Natural killer cell (primary cell): ENCODE data around the gene PAX8. TPM values are rescaled to one million over a fixed set of nuclear protein-coding genes. Genes with fewer than 3 reads are reported as not detected.

Experiments
- ATAC-seq, 3 donors: fragments of 150-1000 bp in 2 of 3; fragments of 200-7000 bp in 1 of 3; cut with Tn5 transposase; 1 replicate in 1 of 3; 2 replicates in 2 of 3; pipeline ENCODE4 v1.10.0; 2021; ENCODE audit warnings: mild to moderate bottlenecking in 2 of 3, moderate library complexity in 2 of 3
- DNase-seq, 2 donors: peaks; one replicate each; pipeline versions ENCODE4 v3.0.0 to v3.0.0-alpha.2; 2013 to 2021; ENCODE audit warnings: mixed read lengths in 1 of 2
- H3K27ac ChIP-seq: one replicate; pipeline ENCODE4 v1.5.1; 2013; ENCODE audit warnings: mild to moderate bottlenecking, low read length
- H3K27me3 ChIP-seq: one replicate; pipeline ENCODE4 v1.6.1; 2013; ENCODE audit warnings: low read length; ENCODE audit not compliant: control insufficient read depth, insufficient read depth
- H3K36me3 ChIP-seq: one replicate; pipeline ENCODE4 v1.6.1; 2013; ENCODE audit warnings: low read length; ENCODE audit not compliant: control insufficient read depth, insufficient read depth
- H3K4me1 ChIP-seq: one replicate; pipeline ENCODE4 v1.6.1; 2013; ENCODE audit warnings: low read length; ENCODE audit not compliant: control insufficient read depth, insufficient read depth
- H3K4me3 ChIP-seq: one replicate; pipeline ENCODE4 v1.5.1; 2013; ENCODE audit warnings: low read length
- H3K9me3 ChIP-seq: one replicate; pipeline ENCODE4 v1.6.1; 2013; ENCODE audit warnings: low read length; ENCODE audit not compliant: control insufficient read depth, insufficient read depth
- H3K27ac Mint-ChIP-seq, 2 donors: one replicate each; pipeline ENCODE4 v1.8.0; 2022; ENCODE audit warnings: mild to moderate bottlenecking in 2 of 2, mixed read lengths in 2 of 2, moderate library complexity in 1 of 2
- H3K27me3 Mint-ChIP-seq, 2 donors: one replicate each; pipeline ENCODE4 v1.8.0; 2022; ENCODE audit warnings: low read depth in 2 of 2, mixed read lengths in 2 of 2
- H3K36me3 Mint-ChIP-seq: one replicate; pipeline ENCODE4 v1.8.0; 2022; ENCODE audit warnings: mixed read lengths
- H3K4me1 Mint-ChIP-seq, 2 donors: one replicate each; pipeline ENCODE4 v1.8.0; 2022; ENCODE audit warnings: mixed read lengths in 2 of 2
- H3K4me3 Mint-ChIP-seq: one replicate; pipeline ENCODE4 v1.8.0; 2022; ENCODE audit warnings: mild to moderate bottlenecking, moderate library complexity, mixed read lengths
- H3K9me3 Mint-ChIP-seq, 2 donors: one replicate each; pipeline ENCODE4 v1.8.0; 2022; ENCODE audit warnings: mixed read lengths in 2 of 2
- WGBS: methylation state at CpG from one replicate; pipeline ENCODE4 v1.1.7; 2013; ENCODE audit warnings: missing lambda C conversion rate; ENCODE audit not compliant: insufficient coverage; 5-methylcytosine and 5-hydroxymethylcytosine counted together
- intact Hi-C: fragments of 100-400 bp; cut with micrococcal nuclease; formaldehyde crosslinking; loops from one replicate; pipeline ENCODE4 v1.14.2; 2022
- total RNA-seq, 4 donors: library from RNA; stranded (reverse); fragments of 120-200 nt in 1 of 4; gene quantifications; one replicate each; pipeline versions ENCODE4 v1.2.3 to v1.2.4, GENCODE V29; 2013 to 2022
- TF ChIP-seq, protein P1 (sequence below): fragments of 200-600 bp; IDR thresholded peaks from one replicate; pipeline ENCODE4 v1.8.0; 2022; ENCODE audit warnings: antibody characterized with exemption

PAX8 gene
- total RNA-seq, 3 donors from 2014 or later (not counting 1 experiment from before 2014, with no cell fraction given) = 0.57 to 1.2 (median 0.65) TPM

DNA sequence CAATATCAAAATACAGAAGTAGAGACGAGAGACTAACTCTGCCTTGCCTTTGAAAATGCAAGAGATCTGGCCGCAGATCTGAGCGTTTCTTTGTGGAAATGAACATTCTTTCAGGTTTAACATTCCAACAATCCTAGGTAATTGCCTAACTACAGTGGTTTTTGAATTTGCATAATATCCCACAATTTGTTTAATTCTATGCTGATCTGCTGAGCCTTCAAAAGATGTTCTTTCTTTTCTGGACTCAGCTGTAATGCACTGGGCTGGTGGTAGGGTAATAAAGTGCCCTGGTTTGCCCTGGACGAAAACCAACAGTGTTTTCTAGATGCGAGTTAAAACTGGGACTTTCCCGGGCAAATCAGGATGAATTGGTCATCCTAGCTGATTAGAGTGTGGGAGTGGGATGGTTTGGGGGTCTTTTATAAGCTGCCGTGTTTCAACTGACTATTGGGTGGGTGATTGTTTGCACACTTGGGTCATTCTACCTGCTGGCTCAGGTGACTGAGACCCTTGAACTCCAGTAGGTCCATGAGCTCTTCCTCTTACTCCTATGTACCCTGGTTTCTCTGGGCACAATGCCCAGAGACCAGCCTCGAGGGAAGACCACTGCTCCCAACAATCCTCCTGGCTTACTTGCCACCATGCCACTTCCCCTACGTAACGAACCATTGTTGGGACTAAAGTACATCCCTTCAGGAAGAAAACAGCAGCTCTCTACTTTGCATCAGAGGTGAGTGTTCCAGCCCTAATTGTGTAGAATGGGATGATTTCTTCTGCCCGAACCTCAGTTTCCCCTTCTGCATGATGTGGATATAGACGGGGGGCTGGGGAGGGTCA is 3.4 kb upstream of the PAX8 start:
- Mint-ChIP-seq H3K9me3 (no peaks in the 10 kb centered on the region), H3K4me3 (no peak overlapping the region), H3K27me3 (peaks cover 23 to 29% of the 10 kb centered on the region in 2 donors), H3K36me3 (no peaks in the 10 kb centered on the region), H3K4me1 (no peaks in the 10 kb centered on the region), H3K27ac (no peak overlapping the region)
- Histone ChIP-seq H3K9me3 (no peaks in the 10 kb centered on the region), H3K27ac (no peak overlapping the region), H3K27me3 (peaks cover 13% of the 10 kb centered on the region), H3K4me3 (no peak overlapping the region), H3K4me1 (peaks cover 2% of the 10 kb centered on the region), H3K36me3 (no peaks in the 10 kb centered on the region)
- WGBS = 83% methylated on average over 12 of the region's 12 CpGs
- ATAC-seq = no peak
- intact Hi-C loops = no loop called here
- no peak for DNase-seq
- TF ChIP-seq, protein P1, sequence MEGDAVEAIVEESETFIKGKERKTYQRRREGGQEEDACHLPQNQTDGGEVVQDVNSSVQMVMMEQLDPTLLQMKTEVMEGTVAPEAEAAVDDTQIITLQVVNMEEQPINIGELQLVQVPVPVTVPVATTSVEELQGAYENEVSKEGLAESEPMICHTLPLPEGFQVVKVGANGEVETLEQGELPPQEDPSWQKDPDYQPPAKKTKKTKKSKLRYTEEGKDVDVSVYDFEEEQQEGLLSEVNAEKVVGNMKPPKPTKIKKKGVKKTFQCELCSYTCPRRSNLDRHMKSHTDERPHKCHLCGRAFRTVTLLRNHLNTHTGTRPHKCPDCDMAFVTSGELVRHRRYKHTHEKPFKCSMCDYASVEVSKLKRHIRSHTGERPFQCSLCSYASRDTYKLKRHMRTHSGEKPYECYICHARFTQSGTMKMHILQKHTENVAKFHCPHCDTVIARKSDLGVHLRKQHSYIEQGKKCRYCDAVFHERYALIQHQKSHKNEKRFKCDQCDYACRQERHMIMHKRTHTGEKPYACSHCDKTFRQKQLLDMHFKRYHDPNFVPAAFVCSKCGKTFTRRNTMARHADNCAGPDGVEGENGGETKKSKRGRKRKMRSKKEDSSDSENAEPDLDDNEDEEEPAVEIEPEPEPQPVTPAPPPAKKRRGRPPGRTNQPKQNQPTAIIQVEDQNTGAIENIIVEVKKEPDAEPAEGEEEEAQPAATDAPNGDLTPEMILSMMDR = no peak

DNA sequence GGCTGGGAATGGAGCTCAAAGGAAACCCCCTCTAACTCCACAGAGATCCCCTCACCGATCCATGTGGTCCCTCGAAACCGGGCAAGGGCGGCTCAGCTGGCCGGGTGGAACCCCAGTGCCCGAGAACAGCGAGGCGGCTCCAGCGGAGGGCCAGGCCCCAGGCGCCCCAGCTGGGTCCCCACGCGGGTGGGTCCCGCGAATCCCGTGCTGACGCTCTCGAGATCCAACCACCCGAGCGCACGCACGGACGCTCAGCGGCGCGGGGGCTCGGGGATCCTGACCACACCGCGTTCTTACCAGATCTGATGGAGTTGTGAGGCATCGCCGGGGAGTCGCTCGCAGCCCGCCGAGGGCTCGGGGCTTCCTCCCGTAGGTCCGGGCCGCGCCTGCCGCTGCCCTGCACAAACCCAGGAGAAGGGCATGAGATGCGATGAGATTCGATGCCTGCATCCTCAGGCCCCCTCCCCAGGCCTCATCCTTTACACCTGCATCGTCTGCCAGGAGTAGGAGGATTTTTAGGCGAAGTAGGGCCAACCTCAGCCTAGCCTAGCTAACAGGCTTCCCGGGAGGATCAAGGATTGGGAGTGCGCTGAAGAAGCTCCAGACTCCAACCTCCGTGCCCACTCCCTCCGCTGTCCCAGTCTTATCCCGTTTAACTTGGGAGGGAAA is 514 bp downstream of the PAX8 start:
- H3K9me3 ChIP-seq = no peaks in the 10 kb centered on the region
- no peak overlapping the region for H3K4me3 Mint-ChIP-seq
- ATAC-seq = no peak

DNA sequence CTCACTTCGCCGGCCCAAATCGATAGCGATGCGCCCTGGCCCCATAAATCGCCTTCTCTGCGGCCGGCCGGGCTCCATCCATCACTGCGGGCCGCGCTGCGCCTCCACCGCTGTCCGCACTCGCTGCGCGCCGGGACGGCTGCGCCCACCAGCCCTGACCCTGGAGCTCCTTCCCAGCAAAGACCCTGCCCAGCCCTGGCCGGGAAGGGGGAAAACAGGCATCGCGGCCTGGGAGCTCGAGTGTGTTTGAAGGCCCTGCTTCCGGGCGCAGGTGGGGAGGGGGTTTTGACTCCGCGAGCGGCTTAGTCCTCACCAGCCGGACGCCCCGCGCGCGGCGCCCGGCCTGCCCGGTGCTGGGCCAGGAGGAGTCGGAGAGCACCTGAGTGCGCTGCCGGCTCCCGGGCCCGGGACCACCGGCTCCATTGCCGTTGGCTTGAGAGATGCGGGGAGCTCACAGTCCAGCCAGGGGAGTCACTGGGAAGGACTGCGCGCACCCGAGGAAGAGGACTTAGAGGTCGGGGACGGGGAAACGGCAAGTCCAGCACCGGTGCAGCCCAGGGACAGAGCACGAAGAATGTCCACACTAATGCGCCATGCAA is 1.1 kb downstream of the PAX8 start:
- Histone ChIP-seq H3K4me3 (no peak overlapping the region), H3K9me3 (no peaks in the 10 kb centered on the region), H3K27ac (no peak overlapping the region), H3K27me3 (peaks cover 53% of the 10 kb centered on the region), H3K4me1 (peaks cover 22% of the 10 kb centered on the region), H3K36me3 (no peaks in the 10 kb centered on the region)
- no peak overlapping the region for H3K4me3 Mint-ChIP-seq
- H3K27me3 Mint-ChIP-seq = peaks cover 38% of the 10 kb centered on the region in 2 donors
- no peaks in the 10 kb centered on the region for H3K9me3 Mint-ChIP-seq
- TF ChIP-seq, protein P1 = no peak
- H3K27ac Mint-ChIP-seq = no peak overlapping the region
- 3% methylated on average over 56 of the region's 56 CpGs for WGBS
- ATAC-seq (no peak), DNase-seq (no peak)
- H3K36me3 Mint-ChIP-seq = no peaks in the 10 kb centered on the region
- no peaks in the 10 kb centered on the region for H3K4me1 Mint-ChIP-seq
- intact Hi-C loops = no loop called here

More for the DNA sequence above, 514 bp downstream of the PAX8 start:
- DNase-seq = no peak
- Histone ChIP-seq H3K4me3 (no peak overlapping the region), H3K27me3 (peaks cover 49% of the 10 kb centered on the region), H3K4me1 (peaks cover 18% of the 10 kb centered on the region), H3K36me3 (no peaks in the 10 kb centered on the region), H3K27ac (no peak overlapping the region)
- TF ChIP-seq, protein P1 = no peak
- H3K4me1 Mint-ChIP-seq = no peaks in the 10 kb centered on the region
- intact Hi-C loops = no loop called here
- no peak overlapping the region for H3K27ac Mint-ChIP-seq
- H3K27me3 Mint-ChIP-seq = peaks cover 35 to 40% of the 10 kb centered on the region in 2 donors
- H3K36me3 Mint-ChIP-seq = no peaks in the 10 kb centered on the region
- H3K9me3 Mint-ChIP-seq = no peaks in the 10 kb centered on the region
- WGBS = 21% methylated on average over 48 of the region's 49 CpGs
